ENCODE data around the gene SPG7. TPM values are rescaled to one million over a fixed set of nuclear protein-coding genes. Genes with fewer than 3 reads are reported as not detected.

The SPG7 gene
- total RNA-seq, 2 donors from 2014 or later, result 97.7 to 114 TPM

- Mint-ChIP-seq H3K9me3 (no peaks in the 10 kb centered on the region), H3K36me3 (peaks cover 0 to 12% of the 10 kb centered on the region in 2 donors), H3K27ac (peak overlapping the region; percentile 20 to 98)
- ATAC-seq (no peak), DNase-seq (ENCODE audit: low spot score in 2 of 2) (no peak)
Observed at GRCh38 chr16:89481356-89481955, 26.7 kb upstream of the SPG7 start.

- ATAC-seq, result no peak
- H3K9me3 Mint-ChIP-seq, result no peaks in the 10 kb centered on the region
- peaks cover 0 to 20% of the 10 kb centered on the region in 2 donors for H3K36me3 Mint-ChIP-seq
- DNase-seq (ENCODE audit: low spot score in 2 of 2), result no peak
- peak overlapping the region; percentile 91 to 98 for H3K27ac Mint-ChIP-seq
Observed at GRCh38 chr16:89482150-89482816, 25.9 kb upstream of the SPG7 start.

GRCh38 chr16:89482817-89483205, 25.4 kb upstream of the SPG7 start:
- ATAC-seq, result no peak
- Mint-ChIP-seq H3K9me3 (no peaks in the 10 kb centered on the region), H3K36me3 (peaks cover 0 to 21% of the 10 kb centered on the region in 2 donors), H3K27ac (peak overlapping the region; percentile 91 to 98)
- DNase-seq (ENCODE audit: low spot score in 2 of 2), result no peak

DNA sequence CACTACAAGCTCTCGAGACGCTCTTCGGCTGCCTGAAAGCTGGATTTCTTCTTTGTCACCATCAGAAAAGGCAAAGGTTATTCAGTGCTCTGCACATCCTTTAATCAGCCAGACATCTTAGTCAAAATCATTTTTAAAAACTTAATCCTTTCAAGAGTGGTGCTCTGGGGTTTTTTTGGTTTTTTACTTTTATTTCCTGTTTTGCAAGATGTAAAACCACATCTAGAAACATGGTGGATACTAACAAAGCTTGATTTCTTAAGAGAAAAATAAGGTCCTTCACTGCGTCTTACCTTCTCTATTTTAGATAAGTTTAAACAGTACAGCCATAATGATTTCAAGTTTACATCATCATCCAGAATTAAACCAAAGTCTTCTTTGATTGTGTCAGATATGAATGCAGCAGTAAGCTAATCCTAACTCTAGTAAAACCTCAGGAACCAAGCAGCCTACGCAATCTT, 24.1 kb upstream of the SPG7 start:
- ATAC-seq, result peak; percentile 39 to 40
- no peaks in the 10 kb centered on the region for H3K9me3 Mint-ChIP-seq
- DNase-seq (ENCODE audit: low spot score in 2 of 2), result no peak
- H3K36me3 Mint-ChIP-seq, result peaks cover 8 to 34% of the 10 kb centered on the region in 2 donors
- H3K27ac Mint-ChIP-seq, result peak overlapping the region; percentile 91 to 98

DNA sequence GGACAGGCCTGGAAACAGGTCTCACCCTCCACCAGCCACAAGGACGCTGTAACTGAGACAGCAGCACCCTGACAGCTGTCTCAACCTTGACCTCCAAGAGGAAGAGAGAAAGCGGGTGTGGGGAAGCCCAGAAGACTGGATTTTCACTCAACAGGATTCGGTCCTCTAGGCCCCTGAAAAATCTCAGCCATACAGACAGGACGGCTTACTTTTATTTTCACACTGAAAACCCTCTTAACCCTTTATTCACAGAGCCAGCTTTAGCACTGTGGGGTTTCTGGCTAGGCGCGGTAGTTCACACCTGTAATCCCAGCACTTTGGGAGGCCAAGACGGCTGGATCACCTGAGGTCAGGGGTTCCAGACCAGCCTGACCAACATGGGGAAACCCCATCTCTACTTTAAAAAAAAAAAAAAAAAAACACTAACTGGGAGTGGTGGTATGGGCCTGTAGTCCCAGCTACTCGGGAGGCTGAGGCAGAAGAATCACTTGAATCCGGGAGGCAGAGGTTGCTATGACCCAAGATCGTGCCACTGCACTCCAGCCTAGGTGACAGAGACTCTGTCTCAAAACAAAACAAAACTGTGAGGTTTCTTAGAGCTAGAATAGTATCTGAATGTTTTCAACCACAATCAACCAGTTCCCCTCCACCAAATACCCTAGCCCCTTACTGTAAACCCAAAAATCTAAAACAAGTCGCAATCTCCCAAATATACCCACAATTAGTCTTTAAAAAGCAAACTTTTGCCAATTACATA, 23.1 kb upstream of the SPG7 start:
- Mint-ChIP-seq H3K27ac (peak overlapping the region; percentile 91 to 98), H3K9me3 (no peaks in the 10 kb centered on the region), H3K36me3 (peaks cover 10 to 36% of the 10 kb centered on the region in 2 donors)
- peak; percentile 42 to 59 for ATAC-seq
- DNase-seq (ENCODE audit: low spot score in 2 of 2), result peak in 1 of 2 donors; percentile 41

DNA sequence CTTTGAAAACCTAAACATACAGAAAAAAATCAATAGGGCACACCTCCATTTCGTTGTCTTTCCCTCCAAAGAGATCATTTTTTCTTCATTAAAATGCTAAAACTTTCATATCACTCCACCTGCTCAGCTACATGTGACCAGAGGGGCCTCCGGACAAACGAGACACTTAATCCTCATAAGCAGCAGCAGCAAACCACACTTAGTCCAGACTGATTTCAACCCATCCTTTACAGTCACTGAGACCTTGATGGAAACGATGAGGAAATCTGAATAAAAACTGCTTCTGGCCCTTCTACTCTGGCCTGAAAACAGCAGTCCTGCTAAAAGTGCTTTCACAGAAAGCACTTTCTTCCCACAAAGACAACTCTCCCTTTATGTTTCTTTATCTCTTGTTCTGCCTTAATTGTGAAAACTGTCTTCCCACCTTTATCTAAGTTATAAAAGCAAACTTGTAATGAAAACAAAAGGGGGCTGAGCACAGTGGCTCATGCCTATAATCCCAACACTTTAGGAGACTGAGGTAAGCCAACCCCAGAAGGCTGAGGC, 22.4 kb upstream of the SPG7 start:
- DNase-seq (ENCODE audit: low spot score in 2 of 2) (no peak), ATAC-seq (no peak)
- Mint-ChIP-seq H3K27ac (peak overlapping the region; percentile 91 to 98), H3K9me3 (no peaks in the 10 kb centered on the region), H3K36me3 (peaks cover 10 to 36% of the 10 kb centered on the region in 2 donors)

DNA sequence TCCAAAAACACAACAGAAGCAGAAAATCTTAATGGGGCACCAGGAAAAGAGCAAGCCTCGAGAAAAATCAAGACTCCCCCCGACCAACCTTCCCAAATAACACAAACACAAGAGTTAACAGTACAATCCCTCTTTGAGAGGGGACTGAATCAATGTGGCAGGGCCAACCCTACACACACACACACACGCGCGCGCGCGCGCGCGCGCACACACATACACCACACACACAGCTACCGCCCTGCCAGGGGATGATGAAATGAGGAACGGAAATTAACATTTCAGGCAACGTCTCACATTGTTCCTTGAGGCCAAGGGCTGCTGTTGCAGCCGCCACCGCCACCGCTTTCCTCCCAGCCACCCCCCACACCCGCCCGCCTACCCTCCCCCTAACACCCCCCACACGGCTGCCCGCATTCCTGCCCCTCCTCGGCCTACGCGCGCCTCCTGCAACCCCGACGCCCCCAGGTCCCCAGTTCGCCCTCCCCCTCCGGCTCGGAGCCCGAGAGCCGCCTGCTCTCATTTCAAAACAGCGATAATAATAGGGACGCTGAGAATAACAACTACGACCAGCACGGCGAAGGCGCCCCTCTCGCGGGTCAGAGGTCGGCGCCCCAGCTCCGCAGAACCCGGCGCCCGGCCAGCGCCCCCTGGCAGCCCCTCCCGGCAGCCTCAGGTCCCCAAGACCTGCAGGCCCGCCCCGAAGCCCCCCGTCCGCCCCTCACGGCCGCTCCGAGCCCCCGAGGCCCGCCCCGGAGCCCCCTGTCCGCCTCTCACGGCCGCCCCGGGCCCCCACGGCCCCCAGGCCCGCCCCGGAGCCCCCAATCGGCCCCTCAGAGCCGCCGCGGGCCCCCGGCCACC, 18.9 kb upstream of the SPG7 start:
- Mint-ChIP-seq H3K27ac (peak overlapping the region; percentile 90 to 99), H3K9me3 (no peaks in the 10 kb centered on the region), H3K36me3 (peaks cover 10 to 29% of the 10 kb centered on the region in 2 donors)
- ATAC-seq (peak; percentile 41 to 42), DNase-seq (ENCODE audit: low spot score in 2 of 2) (peak; percentile 76 to 82)

GRCh38 chr16:89489898-89490438, 18.2 kb upstream of the SPG7 start:
- ATAC-seq (no peak), DNase-seq (ENCODE audit: low spot score in 2 of 2) (peak; percentile 19 to 61)
- peak overlapping the region in 1 of 2 donors; percentile 96 for H3K27ac Mint-ChIP-seq
- H3K9me3 Mint-ChIP-seq, result no peaks in the 10 kb centered on the region
- H3K36me3 Mint-ChIP-seq, result peaks cover 10 to 29% of the 10 kb centered on the region in 2 donors

DNA sequence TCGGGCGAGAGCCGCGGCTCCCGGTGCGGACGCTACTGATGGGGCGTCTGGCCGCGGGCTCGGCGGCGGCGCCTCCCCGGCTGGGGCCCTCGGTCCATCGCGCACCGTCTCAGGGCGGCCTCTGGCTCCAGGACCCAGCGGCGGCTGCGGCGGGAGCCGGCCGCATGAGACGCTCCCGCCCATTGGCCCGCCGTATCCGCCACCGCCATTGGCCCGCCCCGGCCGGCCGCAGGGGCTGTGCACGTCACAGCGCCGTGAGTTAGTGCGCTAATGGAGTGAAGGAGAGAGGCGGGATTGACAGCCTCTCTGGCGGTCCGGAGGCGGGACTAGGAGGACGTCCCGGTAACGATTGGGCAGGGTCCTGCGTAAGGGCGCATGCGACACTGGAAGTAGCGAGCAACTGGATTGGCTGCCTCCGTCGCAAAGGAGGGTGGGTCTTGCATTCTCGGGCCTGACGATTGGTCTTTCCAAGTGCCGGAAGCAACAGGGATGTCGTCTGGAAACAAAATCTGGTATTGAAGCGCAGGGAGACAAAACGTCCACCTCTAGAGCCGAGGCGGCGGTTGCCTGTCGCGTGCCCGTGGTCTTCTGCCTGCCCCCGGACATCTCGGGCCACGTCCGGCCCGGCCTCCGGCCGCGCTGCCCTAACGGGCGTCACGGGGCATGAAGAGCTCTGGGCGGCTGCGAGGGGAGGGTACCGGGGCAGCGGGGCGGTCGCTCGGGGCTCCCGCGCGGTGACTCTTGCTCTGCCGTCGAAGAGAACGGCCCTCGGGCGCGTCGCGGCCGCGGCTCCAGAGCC, 17.6 kb upstream of the SPG7 start, which contains the start of gene ANKRD11:
ANKRD11 (minus strand) TSS at position 123 of the 799 bp plus-strand sequence. CDS start 173,542 bp downstream, outside the sequence.
- peak; percentile 93 to 94 for ATAC-seq
- Mint-ChIP-seq H3K36me3 (peaks cover 10 to 29% of the 10 kb centered on the region in 2 donors), H3K9me3 (no peaks in the 10 kb centered on the region), H3K27ac (peak within 1 kb of the TSS; percentile 96 to 99)
- DNase-seq (ENCODE audit: low spot score in 2 of 2), result peak; percentile 99 to 100

DNA sequence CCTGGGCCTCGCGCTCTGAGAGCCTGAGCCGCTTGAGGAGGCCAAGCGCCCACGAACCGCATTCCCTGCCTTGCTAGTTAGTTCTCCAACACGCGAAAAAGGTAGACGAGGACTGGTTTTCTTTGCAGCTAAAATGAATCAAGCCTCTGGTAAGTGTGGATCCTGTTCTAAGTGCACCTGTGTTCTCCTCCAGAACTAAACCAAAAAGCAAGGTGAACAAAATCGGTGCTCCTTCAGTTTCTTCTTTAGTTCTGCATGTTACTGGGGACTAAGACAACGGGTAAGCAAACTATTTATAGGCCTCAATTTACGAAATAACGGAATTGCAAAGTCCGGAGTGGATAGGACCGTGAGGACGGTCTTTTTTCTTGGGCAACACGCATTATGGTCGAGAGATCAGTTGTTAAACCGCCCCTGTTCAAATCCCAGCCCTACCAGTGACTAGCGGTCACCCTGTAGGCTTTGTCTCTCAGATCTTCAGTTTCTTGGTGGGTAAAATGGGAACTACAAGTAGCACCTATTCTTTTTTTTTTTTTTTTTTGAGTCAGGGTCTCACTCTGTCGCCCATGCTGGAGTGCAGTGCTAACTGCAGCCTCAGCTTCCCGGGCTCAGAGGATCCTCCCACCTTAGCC, 16.8 kb upstream of the SPG7 start:
- Mint-ChIP-seq H3K27ac (peak overlapping the region; percentile 96 to 97), H3K36me3 (peaks cover 10 to 25% of the 10 kb centered on the region in 2 donors), H3K9me3 (no peaks in the 10 kb centered on the region)
- no peak for ATAC-seq
- no peak for DNase-seq (ENCODE audit: low spot score in 2 of 2)

GRCh38 chr16:89491974-89492687, 16.1 kb upstream of the SPG7 start:
- Mint-ChIP-seq H3K36me3 (peaks cover 10 to 18% of the 10 kb centered on the region in 2 donors), H3K9me3 (no peaks in the 10 kb centered on the region), H3K27ac (peak overlapping the region; percentile 96 to 97)
- ATAC-seq (no peak), DNase-seq (ENCODE audit: low spot score in 2 of 2) (no peak)

DNA sequence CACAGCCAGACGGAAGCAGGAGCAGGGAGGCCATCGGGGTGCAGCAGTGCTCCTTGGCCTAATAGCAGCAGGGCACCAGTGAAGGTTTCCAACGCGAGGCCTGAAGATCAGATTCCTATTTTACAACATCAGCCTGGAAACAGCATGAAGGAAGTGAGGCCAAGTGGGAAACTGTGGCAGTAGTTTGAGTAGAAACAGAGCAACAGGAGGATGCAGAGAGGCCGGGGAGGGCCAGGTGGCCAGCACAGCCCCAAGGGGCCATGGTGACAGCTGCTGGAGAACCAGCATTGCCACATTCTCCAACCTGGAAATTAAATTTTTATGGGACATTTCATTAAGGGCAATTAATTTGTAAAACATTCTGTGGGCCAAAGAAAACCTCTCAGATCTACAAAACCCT, 14.4 kb upstream of the SPG7 start:
- ATAC-seq, result no peak
- no peaks in the 10 kb centered on the region for H3K9me3 Mint-ChIP-seq
- peak overlapping the region in 1 of 2 donors; percentile 75 for H3K27ac Mint-ChIP-seq
- DNase-seq (ENCODE audit: low spot score in 2 of 2), result no peak
- peaks cover 5% of the 10 kb centered on the region in 2 donors for H3K36me3 Mint-ChIP-seq

GRCh38 chr16:89495121-89495520, 13.1 kb upstream of the SPG7 start:
- H3K9me3 Mint-ChIP-seq, result no peaks in the 10 kb centered on the region
- H3K27ac Mint-ChIP-seq, result peak overlapping the region in 1 of 2 donors; percentile 44

DNA sequence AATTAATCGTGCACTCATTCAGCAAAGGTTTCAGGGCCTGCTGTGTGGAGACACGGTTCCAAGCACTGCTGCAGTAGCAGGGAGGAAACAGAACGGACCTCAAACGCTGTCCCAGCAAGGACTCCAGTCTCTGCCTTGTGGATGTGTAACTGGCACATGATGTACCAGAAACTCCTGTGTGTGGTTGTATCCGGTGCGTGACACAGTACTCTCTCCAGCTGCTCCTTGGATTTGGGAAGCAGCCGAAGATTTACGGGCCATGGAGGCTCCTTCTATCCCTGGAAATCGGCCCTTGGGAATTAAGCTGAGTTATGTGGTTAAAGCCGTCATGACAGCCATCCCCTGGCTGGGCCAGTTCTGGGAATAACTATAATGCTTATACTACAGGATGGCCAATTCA, 9.4 kb upstream of the SPG7 start:
- DNase-seq (ENCODE audit: low spot score in 2 of 2), result no peak
- Mint-ChIP-seq H3K36me3 (no peaks in the 10 kb centered on the region), H3K27ac (no peak overlapping the region), H3K9me3 (no peaks in the 10 kb centered on the region)
- no peak for ATAC-seq

More at GRCh38 chr16:89495121-89495520, 13.1 kb upstream of the SPG7 start:
- ATAC-seq (no peak), DNase-seq (ENCODE audit: low spot score in 2 of 2) (no peak)
- H3K36me3 Mint-ChIP-seq, result no peaks in the 10 kb centered on the region

All from activated naive CD4-positive, alpha-beta T cell treated with anti-CD3 and anti-CD28 coated beads, Interleukin-2, amount 50 U/mL, for 72 hours (primary cell).